Measurements from ENCODE around the gene MRGPRG. TPM values are rescaled to one million over a fixed set of nuclear protein-coding genes. Genes with fewer than 3 reads are reported as not detected.

Gene MRGPRG
- total and polyA plus RNA-seq, 9 of the 15 experiments (the other 6 are each of a cell fraction or from before 2014, with no cell fraction given): not detected

Other genes with a start within 250 kb of the MRGPRG start
- gene NAP1L4, start 226.5 kb downstream of the MRGPRG start, total RNA-seq (2014; rRNA removed): 217 and 237 TPM in 2 replicates
- 179 and 210 TPM in 2 replicates for gene NAP1L4, start 226.5 kb downstream of the MRGPRG start, total RNA-seq (2014; rRNA removed; fragmentation: Illumina TruSeq; extraction: Trizol)
- 145 and 153 TPM in 2 replicates for gene NAP1L4, start 226.5 kb downstream of the MRGPRG start, total RNA-seq (2015; rRNA removed; fragmentation: Illumina TruSeq; extraction: Trizol)
- 167 and 180 TPM in 2 replicates for gene NAP1L4, start 226.5 kb downstream of the MRGPRG start, total RNA-seq (2021)
- gene NAP1L4, start 226.5 kb downstream of the MRGPRG start, polyA plus RNA-seq (2011; rRNA removed): 145 and 176 TPM in 2 replicates
- gene NAP1L4, start 226.5 kb downstream of the MRGPRG start, polyA plus RNA-seq (2014; fragmentation: Illumina TruSeq; extraction: Trizol): 154 and 184 TPM in 2 replicates
- gene NAP1L4, start 226.5 kb downstream of the MRGPRG start, polyA plus RNA-seq (2014; fragmentation: Nextera tagmentation; extraction: Ambion mirVana): 10 to 100 TPM; 34.1 to 50.7 TPM
- gene NAP1L4, start 226.5 kb downstream of the MRGPRG start, polyA plus RNA-seq (2014; rRNA removed): 221 and 244 TPM in 2 replicates
- gene CARS1, start 161.4 kb downstream of the MRGPRG start, total RNA-seq (2014; rRNA removed): 73.6 and 77.3 TPM in 2 replicates
- 52.3 and 57.4 TPM in 2 replicates for gene CARS1, start 161.4 kb downstream of the MRGPRG start, total RNA-seq (2014; rRNA removed; fragmentation: Illumina TruSeq; extraction: Trizol)
- 27.0 and 31.5 TPM in 2 replicates for gene CARS1, start 161.4 kb downstream of the MRGPRG start, total RNA-seq (2015; rRNA removed; fragmentation: Illumina TruSeq; extraction: Trizol)
- gene CARS1, start 161.4 kb downstream of the MRGPRG start, total RNA-seq (2021): 76.1 and 90.2 TPM in 2 replicates
- 87.9 and 93.0 TPM in 2 replicates for gene CARS1, start 161.4 kb downstream of the MRGPRG start, polyA plus RNA-seq (2011; rRNA removed)
- gene CARS1, start 161.4 kb downstream of the MRGPRG start, polyA plus RNA-seq (2014; fragmentation: Illumina TruSeq; extraction: Trizol): 80.1 and 90.0 TPM in 2 replicates
- 10 to 100 TPM; 14.4 to 28.4 TPM for gene CARS1, start 161.4 kb downstream of the MRGPRG start, polyA plus RNA-seq (2014; fragmentation: Nextera tagmentation; extraction: Ambion mirVana)
- 94.0 and 106 TPM in 2 replicates for gene CARS1, start 161.4 kb downstream of the MRGPRG start, polyA plus RNA-seq (2014; rRNA removed)
- gene OSBPL5, start 53.5 kb downstream of the MRGPRG start, total RNA-seq (2014; rRNA removed): 6.6 and 8.0 TPM in 2 replicates
- gene OSBPL5, start 53.5 kb downstream of the MRGPRG start, total RNA-seq (2014; rRNA removed; fragmentation: Illumina TruSeq; extraction: Trizol): 1.4 and 2.4 TPM in 2 replicates
- 6.4 and 6.5 TPM in 2 replicates for gene OSBPL5, start 53.5 kb downstream of the MRGPRG start, total RNA-seq (2015; rRNA removed; fragmentation: Illumina TruSeq; extraction: Trizol)
- gene OSBPL5, start 53.5 kb downstream of the MRGPRG start, total RNA-seq (2021): 14.3 and 14.8 TPM in 2 replicates
- gene OSBPL5, start 53.5 kb downstream of the MRGPRG start, polyA plus RNA-seq (2011; rRNA removed): 3.2 and 7.5 TPM in 2 replicates
- gene OSBPL5, start 53.5 kb downstream of the MRGPRG start, polyA plus RNA-seq (2014; fragmentation: Illumina TruSeq; extraction: Trizol): 3.1 and 4.6 TPM in 2 replicates
- under 1 TPM; 0.06 to 0.10 TPM for gene OSBPL5, start 53.5 kb downstream of the MRGPRG start, polyA plus RNA-seq (2014; fragmentation: Nextera tagmentation; extraction: Ambion mirVana)
- gene OSBPL5, start 53.5 kb downstream of the MRGPRG start, polyA plus RNA-seq (2014; rRNA removed): 6.6 and 11.9 TPM in 2 replicates
- not detected in 2 replicates for gene MRGPRE, start 13.6 kb upstream of the MRGPRG start, total RNA-seq (2014; rRNA removed)
- gene MRGPRE, start 13.6 kb upstream of the MRGPRG start, total RNA-seq (2014; rRNA removed; fragmentation: Illumina TruSeq; extraction: Trizol): not detected in 2 replicates
- not detected in 2 replicates for gene MRGPRE, start 13.6 kb upstream of the MRGPRG start, total RNA-seq (2015; rRNA removed; fragmentation: Illumina TruSeq; extraction: Trizol)
- not detected in 2 replicates for gene MRGPRE, start 13.6 kb upstream of the MRGPRG start, total RNA-seq (2021)
- gene MRGPRE, start 13.6 kb upstream of the MRGPRG start, polyA plus RNA-seq (2011; rRNA removed): not detected in 2 replicates
- not detected in 2 replicates for gene MRGPRE, start 13.6 kb upstream of the MRGPRG start, polyA plus RNA-seq (2014; fragmentation: Illumina TruSeq; extraction: Trizol)
- gene MRGPRE, start 13.6 kb upstream of the MRGPRG start, polyA plus RNA-seq (2014; fragmentation: Nextera tagmentation; extraction: Ambion mirVana): not detected
- not detected in 2 replicates for gene MRGPRE, start 13.6 kb upstream of the MRGPRG start, polyA plus RNA-seq (2014; rRNA removed)
- gene ZNF195, start 160.3 kb upstream of the MRGPRG start, total RNA-seq (2014; rRNA removed): 48.9 and 53.8 TPM in 2 replicates
- 75.5 and 86.4 TPM in 2 replicates for gene ZNF195, start 160.3 kb upstream of the MRGPRG start, total RNA-seq (2014; rRNA removed; fragmentation: Illumina TruSeq; extraction: Trizol)
- 54.2 and 61.5 TPM in 2 replicates for gene ZNF195, start 160.3 kb upstream of the MRGPRG start, total RNA-seq (2015; rRNA removed; fragmentation: Illumina TruSeq; extraction: Trizol)
- 45.6 and 49.4 TPM in 2 replicates for gene ZNF195, start 160.3 kb upstream of the MRGPRG start, total RNA-seq (2021)
- 59.7 and 62.3 TPM in 2 replicates for gene ZNF195, start 160.3 kb upstream of the MRGPRG start, polyA plus RNA-seq (2011; rRNA removed)
- 50.6 and 60.4 TPM in 2 replicates for gene ZNF195, start 160.3 kb upstream of the MRGPRG start, polyA plus RNA-seq (2014; fragmentation: Illumina TruSeq; extraction: Trizol)
- gene ZNF195, start 160.3 kb upstream of the MRGPRG start, polyA plus RNA-seq (2014; fragmentation: Nextera tagmentation; extraction: Ambion mirVana): 10 to 100 TPM; 42.1 to 55.2 TPM
- 59.0 and 67.4 TPM in 2 replicates for gene ZNF195, start 160.3 kb upstream of the MRGPRG start, polyA plus RNA-seq (2014; rRNA removed)

Measured in K562 (cell line).